ENCODE measurements around the gene TRIM52. TPM values are rescaled to one million over a fixed set of nuclear protein-coding genes. Genes with fewer than 3 reads are reported as not detected.

TRIM52 gene
- polyA plus RNA-seq, 1 experiment: 8.7 TPM

- no peaks in the 10 kb centered on the region for H3K27me3 ChIP-seq (ENCODE audit: control insufficient read depth, insufficient read depth, low read length)
- no peak for TF ChIP-seq CTCF (IDR thresholded peaks at IDR 0.05; ENCODE audit: low read depth, low read length)
- no peak overlapping the region for H3K4me3 ChIP-seq (ENCODE audit: low read depth, low read length)
- no peak for DNase-seq (ENCODE audit: low read depth, low spot score)
- H3K9me3 ChIP-seq (ENCODE audit: control insufficient read depth, insufficient read depth, low read length): no peaks in the 10 kb centered on the region
- H3K27ac ChIP-seq (ENCODE audit: low read depth, low read length): no peak overlapping the region
- ChIA-PET POLR2A (interaction anchor here (0.6 to 3.4 kb wide), 7 partner anchors 8 to 855 kb away, joined by 3 to 72 read pairs (median 7); partner anchors contain the start of genes GFPT2 and TRIM41), CTCF (interaction anchor here (0.7 to 2.8 kb wide), 3 partner anchors 16 to 382 kb away, joined by 3 to 15 read pairs (median 8); no protein-coding TSS in a partner anchor)
Observed at GRCh38 chr5:181207960-181208253, 53.0 kb downstream of the TRIM52 start.

GRCh38 chr5:181207214-181207959 is 53.6 kb downstream of the TRIM52 start:
- CTCF ChIA-PET: interaction anchor here (0.7 to 2.8 kb wide), 3 partner anchors 15 to 382 kb away, joined by 8 to 15 read pairs (median 8); no protein-coding TSS in a partner anchor
- DNase-seq (ENCODE audit: low read depth, low spot score): peak; percentile 78
- Histone ChIP-seq H3K4me3 (ENCODE audit: low read depth, low read length) (peak overlapping the region; percentile 68), H3K9me3 (ENCODE audit: control insufficient read depth, insufficient read depth, low read length) (no peaks in the 10 kb centered on the region), H3K27ac (ENCODE audit: low read depth, low read length) (peak overlapping the region; percentile 73), H3K27me3 (ENCODE audit: control insufficient read depth, insufficient read depth, low read length) (no peaks in the 10 kb centered on the region)
- TF ChIP-seq CTCF (IDR thresholded peaks at IDR 0.05; ENCODE audit: low read depth, low read length): no peak
- POLR2A ChIA-PET: interaction anchor here (0.6 to 3.4 kb wide), 9 partner anchors 9 to 854 kb away, joined by 3 to 72 read pairs (median 5); partner anchors contain the start of genes GFPT2 and TRIM41

GRCh38 chr5:181205761-181206649 is 54.9 kb downstream of the TRIM52 start:
- Histone ChIP-seq H3K27ac (ENCODE audit: low read depth, low read length) (no peak overlapping the region), H3K27me3 (ENCODE audit: control insufficient read depth, insufficient read depth, low read length) (no peaks in the 10 kb centered on the region), H3K4me3 (ENCODE audit: low read depth, low read length) (peak overlapping the region; percentile 54), H3K9me3 (ENCODE audit: control insufficient read depth, insufficient read depth, low read length) (no peaks in the 10 kb centered on the region)
- no peak for TF ChIP-seq CTCF (IDR thresholded peaks at IDR 0.05; ENCODE audit: low read depth, low read length)
- ChIA-PET POLR2A (interaction anchor here (1.0 to 3.4 kb wide), 5 partner anchors 10 to 375 kb away, joined by 3 to 72 read pairs (median 7); partner anchors contain the start of gene TRIM41), CTCF (interaction anchor here (2.2 to 2.8 kb wide), 2 partner anchors 14 to 22 kb away, joined by 8 to 15 read pairs; no protein-coding TSS in a partner anchor)
- DNase-seq (ENCODE audit: low read depth, low spot score): no peak

Small RNA genes lying within 50 kb of the gene (small RNA-seq; reads per million reads assigned to genes)
- gene MIR4638 (ENCODE audit: insufficient read length, low read depth): not detected
- gene RNU6-705P (ENCODE audit: insufficient read length, low read depth): not detected
- gene SNORD95 (ENCODE audit: insufficient read length, low read depth): not detected
- not detected for gene SNORD96A (ENCODE audit: insufficient read length, low read depth)

Other genes with a start within 250 kb of the TRIM52 start
- gene BTNL9, start 220.9 kb downstream of the TRIM52 start, polyA plus RNA-seq (2011; rRNA removed): not detected in 2 replicates
- not detected in 2 replicates for gene OR2V1, start 130.0 kb downstream of the TRIM52 start, polyA plus RNA-seq (2011; rRNA removed)
- not detected in 2 replicates for gene OR2V2, start 113.6 kb downstream of the TRIM52 start, polyA plus RNA-seq (2011; rRNA removed)
- 0.66 and 1.1 TPM in 2 replicates for gene TRIM7, start 55.9 kb downstream of the TRIM52 start, polyA plus RNA-seq (2011; rRNA removed)
- gene TRIM41, start 37.9 kb downstream of the TRIM52 start, polyA plus RNA-seq (2011; rRNA removed): 11.5 and 12.3 TPM in 2 replicates
- gene RACK1, start 17.2 kb downstream of the TRIM52 start, polyA plus RNA-seq (2011; rRNA removed): 4,422 and 6,028 TPM in 2 replicates
- gene OR4F3, start 106.1 kb upstream of the TRIM52 start, polyA plus RNA-seq (2011; rRNA removed): not detected in 2 replicates